Stimulated activated CD4-positive, alpha-beta T cell treated with anti-CD3 and anti-CD28 coated beads, Interleukin-4, amount 100 ng/mL, for 1 hour (primary cell): ENCODE results near the gene SGIP1.
A peak's percentile ranks its signal among the peaks of the same experiment; 100 is the strongest.
"Not testable (repeated sequence)": the region's sequence is repeated elsewhere in the genome, so short reads cannot be mapped to it uniquely, and the experiment has no call there.

Source experiments
- DNase-seq: peaks from one replicate; pipeline ENCODE4 v3.0.0-alpha.2; 2020

SGIP1 gene

DNA sequence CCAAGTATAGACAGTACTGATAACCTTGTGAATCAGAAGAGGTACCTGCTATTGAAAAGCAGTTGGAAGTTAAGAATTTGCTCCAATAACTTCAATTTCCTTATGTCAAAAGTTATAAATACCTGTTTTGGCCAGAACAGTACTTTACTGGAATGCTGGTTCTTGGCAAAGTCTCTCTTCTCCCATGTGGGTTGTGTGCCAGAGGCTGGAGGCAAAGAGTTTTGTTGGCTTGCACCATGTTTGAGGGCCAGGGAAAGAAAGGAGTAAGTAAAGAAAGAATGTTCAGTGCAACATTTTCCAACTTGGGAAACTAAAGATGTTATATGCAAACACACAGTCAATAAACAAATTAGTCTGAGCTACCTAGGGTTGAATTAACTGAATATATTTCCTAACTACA lies 151.3 kb downstream of the SGIP1 start:
- no peak for DNase-seq

DNA sequence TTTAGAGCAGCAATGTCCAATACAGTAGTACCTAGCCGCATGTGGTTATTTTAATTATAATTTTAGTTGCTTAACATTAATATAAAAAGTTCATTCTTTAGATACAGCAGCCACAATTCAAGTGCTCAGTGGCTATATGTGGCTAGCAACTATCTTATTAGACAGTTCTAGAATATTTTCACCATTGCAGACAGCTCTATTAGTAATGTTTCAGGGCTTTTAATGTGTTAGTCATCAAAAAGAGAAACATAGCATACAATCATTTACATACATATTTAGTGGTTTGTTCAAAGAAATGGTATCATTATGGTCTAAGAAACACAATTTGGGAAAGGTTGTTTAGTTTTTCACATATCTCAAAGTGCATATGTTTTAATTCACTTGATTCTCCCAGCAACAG lies 151.7 kb downstream of the SGIP1 start:
- no peak for DNase-seq

DNA sequence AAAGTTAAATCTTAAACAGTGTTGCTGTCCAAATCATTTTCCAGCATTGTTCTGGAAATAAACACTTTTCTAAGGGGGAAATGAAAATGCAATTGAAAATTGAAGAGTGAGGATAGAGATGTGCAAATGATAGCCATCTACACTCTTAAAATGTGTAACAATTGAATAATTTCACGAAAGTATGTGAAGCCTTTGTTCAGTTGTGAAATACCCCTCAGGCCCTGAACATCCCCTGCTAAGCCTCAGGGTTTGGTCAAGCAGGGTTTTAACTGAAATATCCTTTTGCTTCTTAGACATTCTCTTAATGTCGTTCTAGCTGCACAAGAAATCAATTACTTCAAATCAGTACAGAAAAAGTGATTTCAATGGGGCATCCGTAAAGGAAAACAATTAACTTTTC lies 152.5 kb downstream of the SGIP1 start:
- no peak for DNase-seq

DNA sequence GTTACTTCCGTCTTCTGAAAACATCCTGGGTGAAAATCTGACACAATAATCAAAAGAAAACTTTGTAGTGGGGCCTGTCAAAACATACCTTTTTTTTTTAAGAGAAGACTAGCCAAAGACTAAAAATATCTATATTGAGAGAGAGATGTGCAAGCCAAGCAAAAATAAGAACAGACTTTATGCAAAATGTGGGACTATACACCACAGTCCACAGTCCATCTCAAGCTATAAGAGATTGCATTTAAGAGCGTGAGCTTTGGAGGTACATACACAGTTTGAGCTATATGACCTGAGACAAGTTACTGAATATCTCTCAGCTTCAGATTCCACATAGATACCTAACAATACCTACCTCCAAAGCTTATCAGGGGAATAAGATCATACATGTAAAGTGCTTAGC lies 153.4 kb downstream of the SGIP1 start:
- DNase-seq: no peak

DNA sequence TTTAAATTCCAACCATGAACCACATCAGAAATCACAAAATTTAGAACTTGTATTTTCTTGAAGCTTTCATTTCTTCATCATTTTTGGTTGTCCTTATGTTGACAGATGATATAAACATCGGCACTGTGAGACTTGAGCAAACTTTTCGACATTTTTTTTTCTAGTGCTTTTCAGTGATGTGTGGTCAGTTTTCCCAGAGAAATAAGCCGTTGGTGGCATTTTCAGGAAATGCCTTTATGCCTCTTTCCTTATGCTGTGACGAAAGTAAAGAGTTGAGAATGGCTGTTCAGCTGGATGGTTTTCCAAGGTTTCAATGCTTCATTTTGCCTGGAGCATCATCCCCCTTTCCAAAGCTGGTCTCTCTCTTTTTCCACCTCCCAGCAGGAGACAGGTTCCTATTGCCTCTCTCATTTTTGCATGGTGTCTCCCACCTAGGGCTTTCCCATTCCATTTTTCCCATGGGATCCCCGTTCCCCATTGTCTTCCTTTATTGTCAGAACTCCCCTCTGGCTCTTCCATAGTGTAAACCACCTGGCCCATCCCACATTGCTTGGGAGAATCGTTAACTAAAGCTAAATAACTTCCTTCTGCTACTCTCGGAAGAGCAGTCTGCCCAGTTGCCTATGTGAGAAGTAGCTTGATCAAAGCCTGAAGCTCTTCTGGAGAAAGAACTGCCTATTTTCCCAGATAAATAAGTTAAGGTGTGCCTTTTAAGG lies 156.9 kb downstream of the SGIP1 start:
- no peak for DNase-seq

DNA sequence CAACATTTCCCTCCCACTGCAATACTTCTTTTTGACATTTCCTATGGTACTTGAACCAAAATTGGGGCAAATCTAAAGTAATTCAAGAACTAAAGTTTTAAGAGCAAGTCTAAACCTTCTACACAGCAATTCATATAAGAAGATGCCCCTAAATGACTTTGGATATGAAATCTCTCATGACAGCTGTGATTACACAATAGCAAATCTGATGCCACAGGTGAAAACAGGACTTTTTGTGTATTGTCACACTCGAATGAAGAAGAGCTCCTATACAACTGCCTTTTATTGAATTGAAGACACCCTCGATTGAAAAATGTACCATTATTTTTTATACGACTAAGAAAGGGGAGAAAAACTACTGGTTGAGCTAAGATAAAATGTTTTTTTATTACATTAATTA lies 158.7 kb downstream of the SGIP1 start:
- DNase-seq: no peak

DNA sequence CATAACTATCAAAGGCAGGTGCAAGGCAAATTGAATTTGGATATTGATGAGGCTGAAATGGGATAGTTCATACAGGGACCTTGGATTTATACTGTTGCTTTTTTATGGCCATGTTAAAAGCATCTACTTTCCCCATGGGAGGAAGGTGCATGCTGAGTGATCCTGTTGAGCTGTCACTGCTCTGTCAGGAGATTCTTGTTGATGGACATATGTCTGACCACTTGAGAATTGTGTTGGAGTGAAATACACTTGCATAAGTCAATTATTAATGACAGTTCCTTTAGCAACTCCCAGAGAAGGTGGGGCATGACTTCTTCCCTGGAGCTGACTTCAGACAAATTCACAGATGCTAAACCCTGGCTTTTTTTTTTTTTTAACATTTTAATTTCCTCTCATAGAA lies 159.9 kb downstream of the SGIP1 start:
- no peak for DNase-seq

DNA sequence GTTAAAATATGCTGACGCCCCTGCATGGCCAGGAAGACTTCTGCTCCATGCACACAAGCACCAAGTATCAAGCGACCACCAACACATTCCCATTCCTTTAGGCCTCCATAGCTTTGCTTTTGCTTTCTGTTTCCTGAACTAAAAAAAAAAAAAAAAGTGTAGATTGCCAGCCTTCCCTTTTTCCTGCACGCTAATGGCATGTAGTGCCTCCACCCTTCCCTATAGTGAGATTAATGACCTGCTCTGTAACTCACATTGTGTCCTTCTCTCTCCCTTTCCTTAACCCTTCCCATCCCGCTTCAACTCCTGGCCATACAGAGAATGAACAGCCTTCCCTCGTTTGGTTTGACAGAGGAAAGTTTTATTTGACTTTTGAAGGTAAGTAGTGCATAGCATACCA lies 161.2 kb downstream of the SGIP1 start:
- no peak for DNase-seq

DNA sequence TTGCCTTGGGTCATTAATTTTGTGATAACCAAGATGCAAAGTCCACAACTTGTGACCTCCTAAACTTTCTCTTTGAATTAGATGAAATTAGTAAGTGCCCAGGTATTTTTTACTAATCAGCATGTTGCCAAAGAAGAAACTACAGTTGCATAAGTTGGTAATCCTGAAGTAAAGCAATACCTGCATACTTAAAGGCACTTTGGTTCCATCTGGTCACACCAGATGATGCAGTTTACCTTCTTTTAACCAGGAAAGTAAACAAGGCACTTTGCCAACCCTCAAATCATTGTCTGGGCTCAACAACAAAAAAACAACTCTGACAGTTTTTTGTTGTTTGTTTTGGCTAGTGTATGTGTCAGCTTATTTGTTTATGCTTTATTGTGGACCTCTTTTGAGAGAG lies 162.8 kb downstream of the SGIP1 start:
- DNase-seq: no peak

DNA sequence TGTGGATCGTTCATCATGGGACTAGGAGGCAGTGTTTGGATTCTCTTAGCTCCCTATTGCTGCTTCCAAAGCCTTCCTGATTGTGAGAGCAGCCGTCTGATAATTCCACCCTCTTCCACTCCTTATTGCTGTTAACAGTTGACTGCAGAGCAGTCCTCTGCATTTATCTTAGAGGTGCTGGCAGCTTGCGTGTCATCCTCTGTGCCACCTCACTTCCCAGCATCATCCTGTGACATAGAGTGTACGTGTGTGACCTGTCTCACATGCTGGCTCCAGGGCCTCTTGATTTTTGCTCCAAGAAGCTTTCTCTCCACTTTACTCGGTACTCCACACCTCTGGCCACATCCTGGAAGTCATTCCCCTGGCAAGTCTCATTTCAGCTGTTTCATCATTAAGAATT lies 165.3 kb downstream of the SGIP1 start:
- DNase-seq: no peak

DNA sequence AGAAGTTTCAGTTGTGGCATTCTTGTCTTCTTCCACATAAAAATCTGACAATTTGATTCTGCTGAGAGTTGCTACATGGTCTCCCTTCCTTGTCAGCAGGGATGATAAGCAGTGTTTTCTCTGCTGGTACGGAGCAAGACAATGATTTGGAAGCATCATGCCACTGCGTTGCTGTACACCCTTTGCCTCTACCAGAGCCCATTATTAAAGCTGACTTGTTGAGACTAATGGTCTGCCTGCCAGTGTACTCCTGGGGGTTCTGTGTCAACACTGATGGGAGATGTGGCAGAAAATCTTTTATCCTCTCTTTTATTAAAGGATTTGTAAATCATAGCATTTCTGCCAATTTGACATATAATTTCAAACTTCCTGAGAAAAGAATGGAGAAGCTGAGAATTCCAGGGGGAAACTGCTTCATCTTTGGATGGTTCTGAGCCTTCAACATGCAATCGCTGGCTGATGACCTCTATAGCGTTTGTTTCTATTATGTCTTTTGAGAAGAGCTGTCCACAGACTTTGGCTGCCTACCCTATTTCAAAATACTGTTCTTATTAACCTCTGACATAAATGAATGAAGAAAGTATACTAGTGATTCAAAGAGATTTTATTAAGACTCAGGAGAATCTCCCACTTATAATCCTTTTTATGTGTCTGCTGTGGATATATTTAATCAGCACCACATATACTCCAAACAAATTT lies 170.4 kb downstream of the SGIP1 start:
- DNase-seq: no peak

DNA sequence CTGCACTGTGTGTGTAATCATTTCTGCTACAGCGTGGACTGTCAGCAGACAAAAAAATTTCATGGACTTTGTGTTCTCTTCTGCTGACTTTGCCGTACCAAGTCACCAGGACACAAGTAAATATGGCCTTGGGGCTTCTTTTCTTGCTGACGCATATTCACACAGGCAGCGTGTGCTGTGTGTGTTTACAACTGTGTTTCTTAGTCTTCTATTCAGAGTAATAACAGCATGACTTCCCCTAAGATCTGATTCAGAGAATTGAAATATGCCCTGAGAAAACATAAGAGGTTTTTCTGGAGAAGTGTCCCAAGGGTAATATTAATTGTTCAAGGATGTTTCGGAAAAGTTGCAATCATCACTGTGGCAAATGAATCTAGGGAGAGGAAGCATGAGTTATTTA lies 171.2 kb downstream of the SGIP1 start:
- DNase-seq: no peak

DNA sequence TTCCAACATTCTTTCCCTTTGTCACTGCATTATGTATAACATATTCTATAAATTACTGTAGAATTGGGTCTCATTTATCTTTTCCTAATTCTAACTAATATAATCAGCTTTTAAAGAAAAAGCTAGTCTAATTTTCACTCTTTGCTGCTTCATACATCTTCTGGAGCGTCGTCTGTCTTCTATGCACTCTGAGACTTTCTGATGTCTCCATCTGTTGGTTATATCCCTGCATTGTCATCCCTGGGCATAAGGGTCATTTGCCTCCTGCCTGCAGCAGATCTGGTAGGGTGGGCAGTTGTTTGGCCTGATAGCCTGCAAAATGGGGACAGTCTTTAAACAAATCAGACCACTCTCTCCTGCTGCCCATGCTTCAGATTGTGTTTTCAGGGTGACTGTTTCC lies 177.5 kb downstream of the SGIP1 start:
- no peak for DNase-seq

DNA sequence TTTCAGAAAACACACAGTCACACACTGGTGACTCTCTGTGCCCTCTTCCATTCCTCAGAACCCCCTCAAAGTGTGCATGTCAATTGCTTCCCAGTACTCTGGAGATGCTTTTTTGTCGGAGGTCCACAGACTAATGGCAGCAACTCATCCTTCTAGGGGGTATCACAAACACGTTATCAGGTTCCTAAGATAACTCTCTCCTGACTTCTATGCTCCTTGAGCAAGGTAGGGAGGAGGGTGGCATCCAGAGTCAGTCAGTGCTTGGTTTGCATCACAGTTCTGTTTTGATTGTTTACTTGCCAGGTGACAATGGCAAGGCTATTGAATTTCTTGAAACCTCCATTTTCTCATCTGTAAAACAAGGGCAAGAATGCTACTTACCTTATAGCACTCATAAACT lies 178.9 kb downstream of the SGIP1 start:
- no peak for DNase-seq

DNA sequence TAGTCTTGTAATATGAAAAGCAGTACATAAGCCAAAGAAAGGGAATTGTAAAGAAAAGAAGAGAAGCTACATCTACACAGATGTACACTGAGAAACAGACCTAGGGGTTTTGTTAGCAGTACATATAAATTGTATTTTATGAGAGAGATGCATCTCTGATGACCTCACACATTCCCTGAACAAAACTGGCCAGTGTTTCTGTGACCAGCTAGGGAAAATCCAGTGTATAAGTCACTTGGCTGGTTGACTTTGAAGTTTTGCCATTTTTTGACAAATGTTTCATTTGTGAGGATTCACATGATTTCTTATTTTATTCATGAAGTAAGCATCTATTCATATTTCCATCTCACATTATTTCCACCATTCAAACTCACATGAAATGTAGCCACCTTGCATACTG lies 190.0 kb downstream of the SGIP1 start:
- DNase-seq: no peak

DNA sequence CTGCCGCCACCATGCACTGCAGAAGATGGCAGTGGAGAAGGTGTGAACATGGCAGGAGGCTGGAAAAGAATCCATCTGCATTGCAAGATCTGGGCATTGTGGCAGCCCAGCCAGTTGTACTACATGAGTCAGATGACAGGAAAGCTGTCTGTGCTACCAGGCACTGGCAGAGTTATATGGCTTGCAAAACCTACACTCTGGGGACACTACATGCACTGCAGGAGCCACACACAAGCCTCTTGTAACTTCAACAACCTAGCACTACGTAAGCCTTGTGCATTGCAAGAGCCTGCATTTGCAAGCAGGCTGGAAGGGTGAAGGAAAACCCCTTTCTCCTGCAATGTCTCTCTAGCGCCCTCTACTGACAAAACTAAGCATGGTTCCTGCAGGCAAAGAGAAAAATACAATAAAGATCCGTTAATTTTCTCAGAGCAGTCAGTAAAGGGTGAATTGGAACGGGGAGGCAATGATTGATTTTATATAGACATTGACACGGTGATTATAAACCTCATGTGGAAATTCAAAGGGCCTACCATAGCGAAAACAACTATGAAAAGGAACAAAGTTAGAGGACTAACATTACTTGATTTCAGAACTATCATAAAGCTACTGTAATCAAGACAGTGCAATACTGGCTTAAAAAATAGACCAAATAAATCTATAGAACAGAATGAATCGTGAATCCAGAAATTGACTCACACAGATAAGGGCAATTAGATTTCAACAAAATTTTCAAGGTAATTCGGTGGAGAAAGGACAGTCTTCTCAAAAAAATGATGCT lies 192.1 kb downstream of the SGIP1 start:
- DNase-seq: peak; percentile 19

DNA sequence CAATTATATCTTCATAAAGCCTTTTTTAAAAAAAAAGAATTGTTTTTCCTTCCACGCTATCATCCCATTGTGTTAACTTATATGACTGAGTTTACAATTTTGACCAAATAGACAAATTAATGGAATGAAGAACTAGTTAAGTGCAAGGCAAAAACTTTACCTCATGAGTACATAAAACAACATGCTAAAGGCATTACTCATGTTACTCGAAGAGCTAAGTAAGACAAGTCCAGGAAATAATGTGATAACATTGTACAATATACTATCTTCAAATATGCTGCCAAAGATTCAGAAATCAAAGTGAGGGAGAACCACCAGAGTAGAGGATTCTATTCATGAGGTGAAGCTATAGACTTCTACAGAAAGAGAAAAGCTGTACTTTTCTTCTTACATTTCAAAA lies 194.1 kb downstream of the SGIP1 start:
- DNase-seq: no peak

DNA sequence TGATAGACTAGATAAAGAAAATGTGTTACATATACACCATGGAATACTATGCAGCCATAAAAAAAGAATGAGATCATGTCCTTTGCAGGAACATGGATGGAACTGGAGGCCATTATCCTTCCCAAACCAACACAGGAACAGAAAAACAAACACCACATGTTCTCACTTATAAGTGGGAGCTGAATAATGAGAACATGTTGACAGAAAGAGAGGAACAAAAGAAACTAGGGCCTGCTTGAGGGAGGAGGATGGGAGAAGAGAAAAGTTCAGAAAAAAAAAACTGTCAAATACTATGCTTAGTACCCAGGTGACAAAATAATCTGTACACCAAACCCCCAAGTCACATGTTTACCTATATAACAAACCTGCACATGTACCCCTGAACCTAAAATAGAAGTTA lies 194.8 kb downstream of the SGIP1 start:
- not testable (repeated sequence) for DNase-seq

DNA sequence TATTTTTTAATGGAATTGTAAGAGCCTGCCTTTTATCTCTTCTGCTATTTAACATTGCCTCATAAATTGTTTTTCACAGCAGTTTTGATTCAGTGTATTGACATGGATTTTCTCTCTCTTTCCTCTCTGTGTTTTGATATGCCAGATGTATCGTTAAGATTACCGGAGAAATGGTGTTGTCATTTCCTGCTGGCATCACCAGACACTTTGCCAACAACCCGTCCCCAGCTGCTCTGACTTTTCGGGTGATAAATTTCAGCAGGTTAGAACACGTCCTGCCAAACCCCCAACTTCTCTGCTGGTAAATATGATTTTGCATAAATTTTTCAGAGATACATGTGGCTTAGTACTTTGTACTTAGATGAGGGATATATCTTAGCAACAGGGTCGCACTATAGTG lies 195.2 kb downstream of the SGIP1 start:
- no peak for DNase-seq

DNA sequence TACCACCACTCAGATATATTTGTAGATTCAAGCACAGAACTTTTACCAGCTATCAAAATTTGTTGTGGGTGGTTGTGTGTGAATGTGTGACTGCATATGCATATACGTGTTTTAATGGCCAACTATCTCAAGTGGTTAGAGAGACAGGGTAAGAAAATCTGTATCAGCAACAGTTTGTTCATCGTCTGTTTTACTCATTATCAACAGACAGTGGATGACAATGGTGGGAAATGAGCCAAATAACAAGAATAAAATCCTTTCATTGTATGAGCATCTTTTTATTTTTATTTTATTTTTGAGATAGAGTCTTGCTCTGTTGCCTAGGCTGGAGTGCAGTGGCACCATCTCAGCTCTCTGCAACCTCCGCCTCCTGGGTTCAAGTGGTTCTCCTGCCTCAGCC lies 195.6 kb downstream of the SGIP1 start:
- no peak for DNase-seq

DNA sequence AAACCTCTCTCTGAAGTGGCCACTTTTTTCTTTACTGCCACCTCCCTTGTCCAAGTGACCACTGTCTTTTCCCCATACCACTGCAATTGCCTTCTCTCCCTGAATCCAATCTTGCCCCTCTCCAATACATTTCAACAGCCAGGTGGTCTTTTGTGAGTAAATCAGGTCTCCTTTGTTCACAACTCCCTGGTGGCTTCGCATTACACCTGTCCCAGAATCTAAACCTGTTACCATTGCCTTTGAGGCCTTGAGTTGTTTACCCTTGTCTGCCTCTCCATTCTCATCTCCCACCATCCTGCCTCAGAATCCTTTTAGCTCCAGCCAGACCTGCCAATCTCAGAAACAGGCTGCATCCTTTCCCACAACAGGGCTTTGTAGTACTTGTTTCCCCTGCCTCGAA lies 196.5 kb downstream of the SGIP1 start:
- no peak for DNase-seq

DNA sequence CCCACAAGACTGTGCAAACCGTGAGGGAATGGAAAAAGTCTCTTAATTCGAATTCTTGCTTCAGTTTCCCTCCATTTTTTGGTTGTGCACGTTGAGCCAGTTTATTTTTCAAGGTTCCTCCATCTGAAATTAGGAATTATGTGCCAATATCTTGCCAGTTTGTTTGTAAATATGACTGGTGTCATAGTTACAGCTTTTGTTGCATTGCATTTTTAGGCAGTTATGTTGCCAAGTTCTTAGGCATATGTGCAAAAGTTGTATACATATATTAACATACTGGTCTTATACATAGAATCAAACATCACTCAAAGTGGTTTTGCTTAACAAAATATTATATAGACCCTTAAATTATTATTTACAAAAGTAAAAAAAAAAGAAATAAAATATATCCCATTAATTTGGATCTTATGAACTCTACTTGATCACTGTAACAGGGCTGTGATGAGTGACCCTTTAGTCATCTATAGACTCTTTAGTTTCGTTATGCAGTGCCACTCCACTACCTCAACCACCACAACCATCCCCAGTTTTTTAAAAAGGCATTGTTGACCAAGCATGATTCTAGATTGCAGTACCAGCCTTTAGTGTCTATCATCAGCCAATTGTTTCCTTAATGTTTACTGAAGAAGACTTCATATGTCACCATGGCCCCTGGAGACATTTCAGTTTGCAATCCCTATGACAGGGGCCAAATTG lies 197.4 kb downstream of the SGIP1 start:
- no peak for DNase-seq

DNA sequence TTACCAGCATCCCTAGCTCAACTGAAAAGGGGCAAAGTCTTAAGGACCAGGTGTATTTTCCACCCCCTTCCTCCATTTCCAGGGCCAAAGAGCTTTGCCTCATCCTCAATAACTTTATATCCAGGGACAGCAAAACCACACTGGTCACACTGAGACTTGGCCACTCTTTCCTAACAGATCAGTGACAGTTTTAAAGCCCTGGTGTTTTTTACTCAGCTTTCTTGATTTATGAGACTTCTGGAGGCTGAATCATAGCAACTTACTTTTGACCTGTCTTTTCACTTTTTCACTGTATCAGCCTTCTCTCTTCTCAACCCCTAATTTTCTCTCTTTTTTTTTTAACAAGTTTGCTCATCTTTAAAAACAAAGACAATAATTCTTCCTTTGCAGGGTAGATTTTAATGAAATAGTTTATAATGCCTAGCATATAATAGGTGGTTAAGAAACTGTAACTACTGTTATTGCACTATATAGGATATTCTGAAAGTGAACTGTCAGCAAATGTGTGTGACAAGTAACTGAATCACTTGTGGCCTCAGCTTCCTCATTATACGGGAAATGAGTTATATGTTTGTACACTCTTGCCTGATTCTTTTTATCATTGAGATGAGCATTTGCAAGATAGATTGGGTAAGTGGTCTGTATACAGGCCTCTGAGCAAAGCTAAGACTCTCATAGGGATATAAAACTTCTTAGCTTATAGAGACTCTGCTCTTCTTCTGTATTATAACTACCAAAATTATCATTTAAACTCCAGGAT lies 198.6 kb downstream of the SGIP1 start:
- no peak for DNase-seq
